ENCODE measurements around the gene ZC3H12D.

Gene ZC3H12D

GRCh38 chr6:149476789-149477455 is 7.9 kb downstream of the ZC3H12D start:
- no peak for FAIRE-seq
- no peak for TF ChIP-seq POLR2A (IDR thresholded peaks at IDR 0.05; ENCODE audit: low read depth, low read length)
- TF ChIP-seq POU2F2 (IDR thresholded peaks at IDR 0.05; ENCODE audit: low read depth, low read length): no peak
- no peak for TF ChIP-seq PAX5 (IDR thresholded peaks at IDR 0.05; ENCODE audit: insufficient read depth, low read length, severe bottlenecking)
- TF ChIP-seq TAF1 (IDR thresholded peaks at IDR 0.05; ENCODE audit: low read depth, low read length): no peak
- no peak for TF ChIP-seq SPI1 (IDR thresholded peaks at IDR 0.05; ENCODE audit: low read depth, low read length)
- TF ChIP-seq POLR2AphosphoS5 (IDR thresholded peaks at IDR 0.05; ENCODE audit: low read depth, low read length): no peak
- DNase-seq (ENCODE audit: insufficient read length, low spot score): no peak

- DNase-seq (ENCODE audit: insufficient read length, low spot score) (no peak), FAIRE-seq (no peak)
- TF ChIP-seq POLR2A (IDR thresholded peaks at IDR 0.05; ENCODE audit: low read depth, low read length) (no peak), PAX5 (IDR thresholded peaks at IDR 0.05; ENCODE audit: insufficient read depth, low read length, severe bottlenecking) (no peak), SPI1 (IDR thresholded peaks at IDR 0.05; ENCODE audit: low read depth, low read length) (no peak), POLR2AphosphoS5 (IDR thresholded peaks at IDR 0.05; ENCODE audit: low read depth, low read length) (no peak), POU2F2 (IDR thresholded peaks at IDR 0.05; ENCODE audit: low read depth, low read length) (no peak), TAF1 (IDR thresholded peaks at IDR 0.05; ENCODE audit: low read depth, low read length) (no peak)
Measured at GRCh38 chr6:149474108-149474935, 10.5 kb downstream of the ZC3H12D start.

- TF ChIP-seq TAF1 (IDR thresholded peaks at IDR 0.05; ENCODE audit: low read depth, low read length): no peak
- TF ChIP-seq SPI1 (IDR thresholded peaks at IDR 0.05; ENCODE audit: low read depth, low read length): peak; percentile 21; the same call in 1 of the 2 replicates
- FAIRE-seq: peak; percentile 40
- no peak for DNase-seq (ENCODE audit: insufficient read length, low spot score)
Measured at GRCh38 chr6:149473080-149474052, 11.4 kb downstream of the ZC3H12D start.

- DNase-seq (ENCODE audit: insufficient read length, low spot score) (no peak), FAIRE-seq (peak; percentile 61)
- no peak for TF ChIP-seq POU2F2 (IDR thresholded peaks at IDR 0.05; ENCODE audit: low read depth, low read length)
- TF ChIP-seq POLR2AphosphoS5 (IDR thresholded peaks at IDR 0.05; ENCODE audit: low read depth, low read length): no peak
- no peak for TF ChIP-seq TAF1 (IDR thresholded peaks at IDR 0.05; ENCODE audit: low read depth, low read length)
- TF ChIP-seq POLR2A (IDR thresholded peaks at IDR 0.05; ENCODE audit: low read depth, low read length): no peak
- no peak for TF ChIP-seq PAX5 (IDR thresholded peaks at IDR 0.05; ENCODE audit: insufficient read depth, low read length, severe bottlenecking)
- no peak for TF ChIP-seq SPI1 (IDR thresholded peaks at IDR 0.05; ENCODE audit: low read depth, low read length)
Measured at GRCh38 chr6:149472241-149472640, 12.6 kb downstream of the ZC3H12D start.

- FAIRE-seq (peak; percentile 60), DNase-seq (ENCODE audit: insufficient read length, low spot score) (no peak)
- TF ChIP-seq PAX5 (IDR thresholded peaks at IDR 0.05; ENCODE audit: insufficient read depth, low read length, severe bottlenecking): no peak
Measured at GRCh38 chr6:149471801-149472200, 13.0 kb downstream of the ZC3H12D start.

- no peak for FAIRE-seq
- TF ChIP-seq PAX5 (IDR thresholded peaks at IDR 0.05; ENCODE audit: insufficient read depth, low read length, severe bottlenecking): peak; percentile 87
- no peak for TF ChIP-seq POLR2A (IDR thresholded peaks at IDR 0.05; ENCODE audit: low read depth, low read length)
- DNase-seq (ENCODE audit: insufficient read length, low spot score): no peak
Measured at GRCh38 chr6:149470948-149471347, 13.9 kb downstream of the ZC3H12D start.

- no peak for DNase-seq (ENCODE audit: insufficient read length, low spot score)
- TF ChIP-seq SPI1 (IDR thresholded peaks at IDR 0.05; ENCODE audit: low read depth, low read length) (peak; percentile 82), POU2F2 (IDR thresholded peaks at IDR 0.05; ENCODE audit: low read depth, low read length) (no peak)
- peak; percentile 54 for FAIRE-seq
Measured at GRCh38 chr6:149468179-149468578, 16.6 kb downstream of the ZC3H12D start.

GRCh38 chr6:149467265-149467664 is 17.5 kb downstream of the ZC3H12D start:
- TF ChIP-seq TAF1 (IDR thresholded peaks at IDR 0.05; ENCODE audit: low read depth, low read length): no peak
- no peak for TF ChIP-seq POLR2AphosphoS5 (IDR thresholded peaks at IDR 0.05; ENCODE audit: low read depth, low read length)
- TF ChIP-seq SPI1 (IDR thresholded peaks at IDR 0.05; ENCODE audit: low read depth, low read length): peak; percentile 35
- no peak for TF ChIP-seq PAX5 (IDR thresholded peaks at IDR 0.05; ENCODE audit: insufficient read depth, low read length, severe bottlenecking)
- TF ChIP-seq POLR2A (IDR thresholded peaks at IDR 0.05; ENCODE audit: low read depth, low read length): no peak
- no peak for TF ChIP-seq POU2F2 (IDR thresholded peaks at IDR 0.05; ENCODE audit: low read depth, low read length)
- FAIRE-seq (no peak), DNase-seq (ENCODE audit: insufficient read length, low spot score) (no peak)

GRCh38 chr6:149464411-149464810 is 20.4 kb downstream of the ZC3H12D start:
- TF ChIP-seq POLR2A (IDR thresholded peaks at IDR 0.05; ENCODE audit: low read depth, low read length) (no peak), POLR2AphosphoS5 (IDR thresholded peaks at IDR 0.05; ENCODE audit: low read depth, low read length) (no peak), POU2F2 (IDR thresholded peaks at IDR 0.05; ENCODE audit: low read depth, low read length) (no peak), SPI1 (IDR thresholded peaks at IDR 0.05; ENCODE audit: low read depth, low read length) (no peak), TAF1 (IDR thresholded peaks at IDR 0.05; ENCODE audit: low read depth, low read length) (no peak), PAX5 (IDR thresholded peaks at IDR 0.05; ENCODE audit: insufficient read depth, low read length, severe bottlenecking) (no peak)
- DNase-seq (ENCODE audit: insufficient read length, low spot score) (no peak), FAIRE-seq (no peak)

Measured in GM12891 (cell line).